SK-MEL-5 (cell line): ENCODE results near the gene HYOU1. TPM values are rescaled to one million over a fixed set of nuclear protein-coding genes. Genes with fewer than 3 reads are reported as not detected.
"Not testable (repeated sequence)": the region's sequence is repeated elsewhere in the genome, so short reads cannot be mapped to it uniquely, and the experiment has no call there.

Source experiments
- DNase-seq: peaks from one replicate; pipeline ENCODE4 v3.0.0-alpha.2; 2016; ENCODE audit warnings: low read depth, low spot score
- in situ Hi-C: cut with HindIII; loops from 2 replicates; pipeline ENCODE4 v1.10.0; 2016; ENCODE audit warnings: low sequenced_read_pairs, high pct_unique_total_duplicates, low pct_unique_long_range_greater_than_20kb
- total RNA-seq: library from RNA; depleted of rRNA; stranded (reverse); fragments of >200 nt; shearing (Covaris generic); gene quantifications from 2 replicates; pipeline ENCODE4 v1.2.3, GENCODE V29; 2014

HYOU1 gene
- total RNA-seq, 1 experiment from 2014 or later: 189 TPM

GRCh38 chr11:119088406-119088805, 31.4 kb upstream of the HYOU1 start:
- in situ Hi-C loops: no loop called here
- DNase-seq: no peak

- in situ Hi-C loops: no loop called here
- DNase-seq: no peak
Measured at GRCh38 chr11:119087747-119088241, 30.8 kb upstream of the HYOU1 start.

GRCh38 chr11:119087123-119087522, 30.1 kb upstream of the HYOU1 start:
- in situ Hi-C loops: no loop called here
- no peak for DNase-seq

- DNase-seq: no peak
- in situ Hi-C loops: no loop called here
Measured at GRCh38 chr11:119085437-119085847, 28.4 kb upstream of the HYOU1 start.

GRCh38 chr11:119084663-119085436, 27.8 kb upstream of the HYOU1 start, which contains the start of gene HMBS:
Gene HMBS (plus strand): TSS chr11:119084881. CDS start chr11:119085034, 153 bp downstream.
- DNase-seq: peak; percentile 90
- in situ Hi-C loops: no loop called here

GRCh38 chr11:119081682-119082260, 24.8 kb upstream of the HYOU1 start:
- in situ Hi-C loops: no loop called here
- peak; percentile 33 for DNase-seq

GRCh38 chr11:119078675-119079420, 21.8 kb upstream of the HYOU1 start:
- no peak for DNase-seq
- in situ Hi-C loops: no loop called here

GRCh38 chr11:119077839-119078238, 20.8 kb upstream of the HYOU1 start:
- in situ Hi-C loops: no loop called here
- DNase-seq: no peak

- DNase-seq: peak; percentile 92
- in situ Hi-C loops: no loop called here
Measured at GRCh38 chr11:119067371-119068222, 10.6 kb upstream of the HYOU1 start, which contains the start of gene VPS11. Gene VPS11 (plus strand): TSS chr11:119067818. CDS start chr11:119067824, 6 bp downstream.

GRCh38 chr11:119065369-119065768, 8.4 kb upstream of the HYOU1 start:
- in situ Hi-C loops: no loop called here
- peak; percentile 61 for DNase-seq

GRCh38 chr11:119062779-119063178, 5.8 kb upstream of the HYOU1 start:
- no peak for DNase-seq
- in situ Hi-C loops: no loop called here

- no peak for DNase-seq
- in situ Hi-C loops: no loop called here
Measured at GRCh38 chr11:119061256-119061655, 4.3 kb upstream of the HYOU1 start.

GRCh38 chr11:119059128-119059527, 2.1 kb upstream of the HYOU1 start:
- in situ Hi-C loops, DNase-seq: not testable (repeated sequence)

- in situ Hi-C loops: no loop called here
- no peak for DNase-seq
Measured at GRCh38 chr11:119056421-119056999, 495 bp downstream of the HYOU1 start.

- DNase-seq: peak; percentile 61
- in situ Hi-C loops: no loop called here
Measured at GRCh38 chr11:119055901-119056300, 1.1 kb downstream of the HYOU1 start.

- no peak for DNase-seq
- in situ Hi-C loops: no loop called here
Measured at GRCh38 chr11:119054418-119054817, 2.6 kb downstream of the HYOU1 start.

- DNase-seq: no peak
- in situ Hi-C loops: no loop called here
Measured at GRCh38 chr11:119052163-119052814, 4.7 kb downstream of the HYOU1 start.
